ENCODE results near the gene PLEKHA8.

GRCh38 chr7:30066687-30067086 lies 38.5 kb downstream of the PLEKHA8 start:
- TF ChIP-seq GATA2 (IDR thresholded peaks at IDR 0.05; ENCODE audit: low read depth, low read length) (no peak), GATA3 (IDR thresholded peaks at IDR 0.05; ENCODE audit: low read depth, low read length) (no peak)
